HepG2 (cell line): ENCODE data around the gene DNAJC8. TPM values are rescaled to one million over a fixed set of nuclear protein-coding genes. Genes with fewer than 3 reads are reported as not detected.

Experiments used
- ATAC-seq: fragments of 200-7000 bp; cut with Tn5 transposase; 3 replicates; pipeline ENCODE4 v1.9.1; 2020; ENCODE audit warnings: mild to moderate bottlenecking, moderate library complexity
- BruUV-seq: library from RNA; stranded (reverse); fragments of 400-500 nt; replicated peaks from 2 replicates; lab custom pipeline; 2021; lab: Mats Ljungman, UMichigan
- CTCF ChIA-PET: fragments of 300-600 bp; formaldehyde crosslinking; extraction: SDS; loops from one replicate; lab custom pipeline; 2021; ENCODE audit warnings: low total read pairs, inconsistent platforms, low intra/inter-chr PET ratio; lab: Yijun Ruan, JAX
- POLR2A ChIA-PET: fragments of 350-600 bp; sonication (Branson Sonifier 250); formaldehyde crosslinking; loops from one replicate; lab custom pipeline; 2020; ENCODE audit warnings: antibody characterized with exemption, inconsistent platforms; lab: Yijun Ruan, JAX
- DNase-seq: peaks from one replicate; pipeline ENCODE4 v3.0.0-alpha.2; 2015; ENCODE audit warnings: low spot score
- FAIRE-seq: peaks from 3 replicates; lab custom pipeline; 2011; peaks lifted over from hg19 to GRCh38; lab: Jason Lieb, UNC
- H2AFZ ChIP-seq: one replicate; pipeline ENCODE4 v1.6.1; 2011; ENCODE audit warnings: low read length, inconsistent platforms
- H3K27ac ChIP-seq: fragments of 300-600 bp; 3 replicates; pipeline ENCODE4 v1.8.0; 2011; ENCODE audit warnings: mixed run types, mild to moderate bottlenecking, mixed read lengths, low read length, inconsistent platforms; ENCODE audit not compliant: insufficient read depth; ENCODE audit errors: extremely low read length
- H3K27me3 ChIP-seq, 2 experiments: fragments of 200-600 bp in 1 of 2; 2 replicates in 1 of 2; 3 replicates in 1 of 2; pipeline versions ENCODE4 v1.6.0 to v1.8.0; 2011; ENCODE audit warnings: low read length in 2 of 2, mild to moderate bottlenecking in 2 of 2, moderate library complexity in 2 of 2, inconsistent platforms in 1 of 2; ENCODE audit not compliant: insufficient read depth in 2 of 2, control insufficient read depth in 1 of 2
- H3K36me3 ChIP-seq, 2 experiments: fragments of 200-600 bp in 1 of 2; replicated peaks in 1 of 2; 2 replicates in 1 of 2; 3 replicates in 1 of 2; pipeline versions ENCODE4 v1.5.1 to v1.8.0; 2011; ENCODE audit warnings: low read length in 2 of 2, inconsistent platforms in 1 of 2; ENCODE audit not compliant: insufficient read depth in 2 of 2, control insufficient read depth in 1 of 2
- H3K4me1 ChIP-seq: 2 replicates; pipeline ENCODE4 v1.5.1; 2012; ENCODE audit warnings: low read length, inconsistent platforms; ENCODE audit not compliant: insufficient read depth
- H3K4me2 ChIP-seq: 2 replicates; pipeline ENCODE4 v1.6.0; 2011; ENCODE audit warnings: low read depth, low read length, inconsistent platforms
- H3K4me3 ChIP-seq, 3 experiments: fragments of 200-600 bp in 1 of 3; sonication (generic), shearing (Covaris generic) in 1 of 3; replicated peaks in 1 of 3; 2 replicates each; pipeline ENCODE4 v1.5.1; 2011 to 2016; ENCODE audit warnings: low read length in 3 of 3, inconsistent platforms in 2 of 3, low read depth in 2 of 3, mild to moderate bottlenecking in 2 of 3, control low read depth in 1 of 3, mixed read lengths in 1 of 3; ENCODE audit not compliant: insufficient read depth in 1 of 3
- H3K79me2 ChIP-seq: one replicate; pipeline ENCODE4 v1.6.1; 2011; ENCODE audit warnings: low read length, inconsistent platforms; ENCODE audit not compliant: insufficient read depth
- H3K9ac ChIP-seq: 2 replicates; pipeline ENCODE4 v1.6.0; 2011; ENCODE audit warnings: mild to moderate bottlenecking, low read depth, low read length, inconsistent platforms; ENCODE audit not compliant: insufficient read depth
- H3K9me3 ChIP-seq: 2 replicates; pipeline ENCODE4 v1.5.1; 2012; ENCODE audit warnings: mild to moderate bottlenecking, low read length
- H4K20me1 ChIP-seq: 2 replicates; pipeline ENCODE4 v1.6.0; 2011; ENCODE audit warnings: inconsistent platforms, mild to moderate bottlenecking, low read length, moderate library complexity; ENCODE audit not compliant: insufficient read depth
- FOXM1 ChIP-seq: sonication (generic); formaldehyde crosslinking; IDR thresholded peaks from 2 replicates; pipeline ENCODE4 v1.5.0; 2020; ENCODE audit warnings: missing genetic modification reagents
- IRF9 ChIP-seq: sonication (generic); formaldehyde crosslinking; IDR thresholded peaks from 2 replicates; pipeline ENCODE4 v1.8.0; 2022; ENCODE audit warnings: missing genetic modification reagents, mild to moderate bottlenecking, borderline replicate concordance
- KLF6 ChIP-seq: IDR thresholded peaks from 2 replicates; pipeline ENCODE4 v1.8.0; 2016; ENCODE audit warnings: missing biosample characterization, missing genetic modification reagents
- MTA1 ChIP-seq: sonication (generic); formaldehyde crosslinking; IDR thresholded peaks from 2 replicates; pipeline ENCODE4 v1.4.0; 2020; ENCODE audit warnings: missing genetic modification reagents, mild to moderate bottlenecking, borderline replicate concordance
- WIZ ChIP-seq: sonication (generic); formaldehyde crosslinking; IDR thresholded peaks from 2 replicates; pipeline ENCODE4 v1.5.1; 2020; ENCODE audit warnings: mild to moderate bottlenecking, missing genetic modification reagents
- ZNF503 ChIP-seq: sonication (generic); formaldehyde crosslinking; IDR thresholded peaks from 2 replicates; pipeline ENCODE4 v1.4.0; 2020; ENCODE audit warnings: missing genetic modification reagents
- ZNF619 ChIP-seq: sonication (generic); formaldehyde crosslinking; IDR thresholded peaks from 2 replicates; pipeline ENCODE4 v1.4.0; 2020; ENCODE audit warnings: mild to moderate bottlenecking, missing genetic modification reagents
- ZNF800 ChIP-seq: sonication (generic); formaldehyde crosslinking; IDR thresholded peaks from 2 replicates; pipeline ENCODE4 v1.4.0; 2020; ENCODE audit warnings: missing genetic modification reagents
- WGBS: methylation state at CpG from one replicate; pipeline ENCODE4 v1.1.6; 2017; ENCODE audit warnings: low lambda C conversion rate; 5-methylcytosine and 5-hydroxymethylcytosine counted together
- in situ Hi-C: cut with HindIII; loops from 2 replicates; pipeline ENCODE4 v1.10.0; 2017; ENCODE audit warnings: low pct_unique_long_range_greater_than_20kb; ENCODE audit not compliant: extremely low pct_ligation_motif_present
- intact Hi-C: fragments of 100-400 bp; cut with micrococcal nuclease; formaldehyde crosslinking; loops from one replicate; pipeline ENCODE4 v1.10.0; 2022; ENCODE audit not compliant: unreplicated experiment
- polyA plus RNA-seq, 8 experiments: library from polyadenylated mRNA; depleted of rRNA in 3 of 8; stranded (reverse) in 7 of 8; unstranded in 1 of 8; fragments of >200 nt; fragmentation: Illumina TruSeq in 4 of 8; extraction: Trizol in 4 of 8; gene quantifications; 2 replicates each; pipeline versions ENCODE4 v1.2.1 to v1.2.3, GENCODE V29; 2011 to 2016; ENCODE audit warnings: low read depth in 4 of 8, missing spikeins in 1 of 8, mixed read lengths in 1 of 8; ENCODE audit not compliant: insufficient read depth in 1 of 8
- total RNA-seq, 5 experiments: library from RNA; depleted of rRNA; stranded (reverse); fragments of >200 nt; fragmentation: Illumina TruSeq; extraction: Trizol; gene quantifications; 2 replicates each; pipeline ENCODE4 v1.2.3, GENCODE V29; 2016; ENCODE audit warnings: low read depth in 1 of 5

The DNAJC8 gene
- total and polyA plus RNA-seq, 2 of the 13 experiments (the other 11 are each of a cell fraction or from before 2014, with no cell fraction given) = 54.5 to 126 TPM

- CTCF ChIA-PET = no interaction called here
- no peak overlapping the region for H3K4me2 ChIP-seq
- H3K79me2 ChIP-seq = no peaks in the 10 kb centered on the region
- H3K4me1 ChIP-seq = peaks cover 12% of the 10 kb centered on the region
- 83% methylated on average over 5 of the region's 5 CpGs for WGBS
- H4K20me1 ChIP-seq = no peaks in the 10 kb centered on the region
- H2AFZ ChIP-seq = no peak overlapping the region
- H3K9ac ChIP-seq = no peak overlapping the region
- H3K4me3 ChIP-seq = no peak overlapping the region
- H3K9me3 ChIP-seq = no peaks in the 10 kb centered on the region
- in situ Hi-C loops = no loop called here
- 0 out of 5 replicates have a peak, but pooled peaks cover 0 to 3% of the 10 kb centered on the region in 2 experiments for H3K27me3 ChIP-seq
- H3K36me3 ChIP-seq = no peaks in the 10 kb centered on the region
- TF ChIP-seq IRF9 (CRISPR knock-in tag) (no peak), ZNF503 (CRISPR knock-in tag) (no peak), ZNF619 (CRISPR knock-in tag) (no peak), ZNF800 (CRISPR knock-in tag) (no peak), MTA1 (CRISPR knock-in tag) (no peak), KLF6 (CRISPR knock-in tag) (no peak), FOXM1 (CRISPR knock-in tag) (no peak), WIZ (CRISPR knock-in tag) (no peak)
- intact Hi-C loops = loop anchor here (10.0 kb wide), 1 partner anchor 66 kb away; no protein-coding TSS in a partner anchor
- POLR2A ChIA-PET = no interaction called here
- DNase-seq = no peak
- FAIRE-seq = no peak
- H3K27ac ChIP-seq = no peak overlapping the region
- no TSS peak for BruUV-seq
- ATAC-seq = no peak
Observed at GRCh38 chr1:28160782-28161266, 72.0 kb downstream of the DNAJC8 start.
